Measurements from ENCODE around the gene ATP13A2. TPM values are rescaled to one million over a fixed set of nuclear protein-coding genes. Genes with fewer than 3 reads are reported as not detected.

Gene ATP13A2
- total RNA-seq, 1 experiment from 2014 or later, result 61.3 TPM

DNA sequence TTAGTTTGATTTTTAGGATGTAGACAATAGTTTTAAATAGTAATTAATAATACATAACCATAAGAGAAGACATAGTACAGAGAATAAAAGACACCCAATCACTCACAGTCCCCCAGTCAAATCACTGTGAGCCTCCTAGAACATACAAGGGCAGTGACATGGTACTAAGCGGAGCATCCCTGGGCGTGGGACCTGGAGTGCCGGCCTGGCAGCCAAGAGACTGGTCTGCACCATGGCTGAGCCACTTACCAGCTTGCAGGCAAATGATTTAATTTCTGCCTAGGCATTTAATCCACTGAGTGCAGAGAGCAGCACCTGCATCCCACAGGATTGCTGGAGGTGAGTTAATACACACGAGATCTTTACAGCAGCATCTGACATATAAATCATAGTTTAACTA, 21.8 kb upstream of the ATP13A2 start:
- POLR2A ChIA-PET, result interaction anchor here (0.7 to 2.1 kb wide), 3 partner anchors 20 to 108 kb away, joined by 3 to 5 read pairs (median 4); no protein-coding TSS in a partner anchor
- no TSS peak for BruUV-seq (replicated peaks)

GRCh38 chr1:17032741-17033140, 21.0 kb upstream of the ATP13A2 start:
- Mint-ChIP-seq H3K4me3 (ENCODE audit: unreplicated experiment) (no peak overlapping the region), H3K4me1 (ENCODE audit: insufficient read depth, unreplicated experiment) (peaks cover 12% of the 10 kb centered on the region), H3K36me3 (ENCODE audit: insufficient read depth, unreplicated experiment) (peaks cover 82% of the 10 kb centered on the region), H3K27me3 (ENCODE audit: insufficient read depth, unreplicated experiment) (no peaks in the 10 kb centered on the region), H3K9me3 (ENCODE audit: unreplicated experiment) (no peaks in the 10 kb centered on the region), H3K27ac (ENCODE audit: low read depth, unreplicated experiment) (no peak overlapping the region)
- BruUV-seq (replicated peaks), result no TSS peak
- TF ChIP-seq CTCF (IDR thresholded peaks at IDR 0.05; ENCODE audit: unreplicated experiment), result no peak
- ChIA-PET CTCF (interaction anchor here (0.6 to 8.2 kb wide), 4 partner anchors 12 to 126 kb away, joined by 3 to 56 read pairs (median 4); no protein-coding TSS in a partner anchor), POLR2A (interaction anchor here (0.6 to 2.1 kb wide), 5 partner anchors 12 to 107 kb away, joined by 3 to 5 read pairs (median 3); no protein-coding TSS in a partner anchor)
- intact Hi-C loops (cut with micrococcal nuclease), result no loop called here
- DNase-seq (ENCODE audit: unreplicated experiment), result no peak

More for the DNA sequence above, 21.8 kb upstream of the ATP13A2 start:
- CTCF ChIA-PET, result interaction anchor here (0.6 to 8.2 kb wide), 3 partner anchors 13 to 82 kb away, joined by 5 to 56 read pairs (median 5); no protein-coding TSS in a partner anchor
- intact Hi-C loops (cut with micrococcal nuclease), result no loop called here
- Mint-ChIP-seq H3K27ac (ENCODE audit: low read depth, unreplicated experiment) (no peak overlapping the region), H3K36me3 (ENCODE audit: insufficient read depth, unreplicated experiment) (peaks cover 83% of the 10 kb centered on the region), H3K27me3 (ENCODE audit: insufficient read depth, unreplicated experiment) (no peaks in the 10 kb centered on the region), H3K4me3 (ENCODE audit: unreplicated experiment) (no peak overlapping the region), H3K4me1 (ENCODE audit: insufficient read depth, unreplicated experiment) (peaks cover 5% of the 10 kb centered on the region), H3K9me3 (ENCODE audit: unreplicated experiment) (no peaks in the 10 kb centered on the region)
- no peak for DNase-seq (ENCODE audit: unreplicated experiment)
- no peak for TF ChIP-seq CTCF (IDR thresholded peaks at IDR 0.05; ENCODE audit: unreplicated experiment)

GRCh38 chr1:17031436-17031835, 19.7 kb upstream of the ATP13A2 start:
- peaks cover 76% of the 10 kb centered on the region for H3K36me3 Mint-ChIP-seq (ENCODE audit: insufficient read depth, unreplicated experiment)
- POLR2A ChIA-PET, result interaction anchor here (0.7 kb wide), 1 partner anchor 19 kb away, joined by 3 read pairs; no protein-coding TSS in a partner anchor
- H3K27me3 Mint-ChIP-seq (ENCODE audit: insufficient read depth, unreplicated experiment), result no peaks in the 10 kb centered on the region
- H3K4me3 Mint-ChIP-seq (ENCODE audit: unreplicated experiment), result no peak overlapping the region
- H3K4me1 Mint-ChIP-seq (ENCODE audit: insufficient read depth, unreplicated experiment), result peaks cover 16% of the 10 kb centered on the region
- no peak for TF ChIP-seq CTCF (IDR thresholded peaks at IDR 0.05; ENCODE audit: unreplicated experiment)
- intact Hi-C loops (cut with micrococcal nuclease), result no loop called here
- no peak overlapping the region for H3K27ac Mint-ChIP-seq (ENCODE audit: low read depth, unreplicated experiment)
- DNase-seq (ENCODE audit: unreplicated experiment), result no peak
- H3K9me3 Mint-ChIP-seq (ENCODE audit: unreplicated experiment), result no peaks in the 10 kb centered on the region
- BruUV-seq (replicated peaks), result TSS peak; percentile 7
- CTCF ChIA-PET, result interaction anchor here (8.2 kb wide), 1 partner anchor 15 kb away, joined by 56 read pairs; no protein-coding TSS in a partner anchor

DNA sequence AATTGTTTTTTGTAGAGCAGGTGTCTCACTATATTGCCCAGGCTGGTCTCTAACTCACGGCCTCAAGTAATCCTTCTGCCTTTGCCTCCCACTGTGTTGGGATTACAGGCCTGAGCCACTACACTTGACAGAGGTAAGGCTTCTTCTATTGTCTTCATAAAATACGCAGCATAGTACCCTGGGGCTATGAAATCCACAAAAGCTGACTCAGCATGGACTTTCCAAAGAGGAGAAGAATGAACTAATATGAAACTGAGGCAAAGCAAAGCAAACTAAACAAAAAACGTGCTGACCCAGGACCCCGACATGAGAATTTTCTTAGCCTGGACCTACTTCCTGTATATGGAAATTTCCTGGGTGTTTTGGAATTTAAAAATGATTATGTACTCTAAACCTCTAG, 18.5 kb upstream of the ATP13A2 start:
- H3K36me3 Mint-ChIP-seq (ENCODE audit: insufficient read depth, unreplicated experiment), result peaks cover 80% of the 10 kb centered on the region
- no peak overlapping the region for H3K27ac Mint-ChIP-seq (ENCODE audit: low read depth, unreplicated experiment)
- no peaks in the 10 kb centered on the region for H3K9me3 Mint-ChIP-seq (ENCODE audit: unreplicated experiment)
- no TSS peak for BruUV-seq (replicated peaks)
- peak; percentile 50 for DNase-seq (ENCODE audit: unreplicated experiment)
- no peaks in the 10 kb centered on the region for H3K27me3 Mint-ChIP-seq (ENCODE audit: insufficient read depth, unreplicated experiment)
- TF ChIP-seq CTCF (IDR thresholded peaks at IDR 0.05; ENCODE audit: unreplicated experiment), result no peak
- ChIA-PET POLR2A (interaction anchor here (0.6 to 0.7 kb wide), 3 partner anchors 10 to 66 kb away, joined by 3 read pairs; no protein-coding TSS in a partner anchor), CTCF (interaction anchor here (0.6 to 8.2 kb wide), 4 partner anchors 16 to 410 kb away, joined by 3 to 56 read pairs (median 4); no protein-coding TSS in a partner anchor)
- intact Hi-C loops (cut with micrococcal nuclease), result no loop called here
- H3K4me1 Mint-ChIP-seq (ENCODE audit: insufficient read depth, unreplicated experiment), result peaks cover 16% of the 10 kb centered on the region
- H3K4me3 Mint-ChIP-seq (ENCODE audit: unreplicated experiment), result no peak overlapping the region

Measured in MCF 10A (cell line).